Stomach smooth muscle (tissue), 2 donors: ENCODE measurements around the gene TERT.

ENCODE experiments used
- H3K27ac ChIP-seq: one replicate; pipeline ENCODE4 v1.7.0; 2013; ENCODE audit warnings: mild to moderate bottlenecking, low read length, inconsistent platforms
- H3K27me3 ChIP-seq, 2 donors: one replicate each; pipeline ENCODE4 v1.7.0; 2013; ENCODE audit warnings: low read length in 2 of 2; ENCODE audit not compliant: insufficient read depth in 2 of 2, control insufficient read depth in 1 of 2
- H3K36me3 ChIP-seq, 2 donors: one replicate each; pipeline ENCODE4 v1.7.0; 2013; ENCODE audit warnings: low read length in 2 of 2; ENCODE audit not compliant: control insufficient read depth in 2 of 2, insufficient read depth in 2 of 2
- H3K4me1 ChIP-seq: one replicate; pipeline ENCODE4 v1.7.0; 2013; ENCODE audit warnings: low read length; ENCODE audit not compliant: control insufficient read depth, insufficient read depth
- H3K4me3 ChIP-seq, 2 donors: one replicate each; pipeline ENCODE4 v1.7.0; 2013; ENCODE audit warnings: low read length in 2 of 2
- H3K9ac ChIP-seq, 2 donors: one replicate each; pipeline ENCODE4 v1.7.0; 2013; ENCODE audit warnings: low read length in 2 of 2, mild to moderate bottlenecking in 1 of 2
- H3K9me3 ChIP-seq, 2 donors: one replicate each; pipeline ENCODE4 v1.7.0; 2013; ENCODE audit warnings: low read length in 2 of 2; ENCODE audit not compliant: control insufficient read depth in 2 of 2
- donor health status: healthy.
- donor health status: Pancreatic carcinoma.

TERT gene

DNA sequence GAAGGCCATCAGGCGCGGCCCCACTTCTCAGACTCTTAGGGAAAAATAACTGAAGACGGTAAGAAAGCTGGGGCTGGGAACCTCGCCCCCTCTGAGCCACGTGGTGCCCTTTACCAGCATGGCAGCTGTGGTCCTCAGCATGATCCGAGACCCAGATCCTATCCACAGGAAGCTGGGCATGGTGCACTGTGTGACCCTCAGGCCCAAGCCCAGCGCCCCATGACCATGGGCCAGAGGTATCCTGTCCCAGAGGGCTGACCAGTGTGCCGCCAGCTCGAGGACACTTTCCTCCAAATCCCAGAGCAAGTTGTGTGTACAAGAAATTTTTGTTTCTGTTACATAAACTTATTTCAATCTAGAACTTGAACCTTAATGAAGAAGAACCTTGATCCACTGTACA lies 28.1 kb downstream of the TERT start:
- H3K9ac ChIP-seq = no peak overlapping the region
- H3K9me3 ChIP-seq = peaks cover 3 to 12% of the 10 kb centered on the region in 2 donors
- no peak overlapping the region for H3K4me3 ChIP-seq
- no peaks in the 10 kb centered on the region for H3K36me3 ChIP-seq
- no peaks in the 10 kb centered on the region for H3K4me1 ChIP-seq
- H3K27ac ChIP-seq = no peak overlapping the region
- no peaks in the 10 kb centered on the region for H3K27me3 ChIP-seq

DNA sequence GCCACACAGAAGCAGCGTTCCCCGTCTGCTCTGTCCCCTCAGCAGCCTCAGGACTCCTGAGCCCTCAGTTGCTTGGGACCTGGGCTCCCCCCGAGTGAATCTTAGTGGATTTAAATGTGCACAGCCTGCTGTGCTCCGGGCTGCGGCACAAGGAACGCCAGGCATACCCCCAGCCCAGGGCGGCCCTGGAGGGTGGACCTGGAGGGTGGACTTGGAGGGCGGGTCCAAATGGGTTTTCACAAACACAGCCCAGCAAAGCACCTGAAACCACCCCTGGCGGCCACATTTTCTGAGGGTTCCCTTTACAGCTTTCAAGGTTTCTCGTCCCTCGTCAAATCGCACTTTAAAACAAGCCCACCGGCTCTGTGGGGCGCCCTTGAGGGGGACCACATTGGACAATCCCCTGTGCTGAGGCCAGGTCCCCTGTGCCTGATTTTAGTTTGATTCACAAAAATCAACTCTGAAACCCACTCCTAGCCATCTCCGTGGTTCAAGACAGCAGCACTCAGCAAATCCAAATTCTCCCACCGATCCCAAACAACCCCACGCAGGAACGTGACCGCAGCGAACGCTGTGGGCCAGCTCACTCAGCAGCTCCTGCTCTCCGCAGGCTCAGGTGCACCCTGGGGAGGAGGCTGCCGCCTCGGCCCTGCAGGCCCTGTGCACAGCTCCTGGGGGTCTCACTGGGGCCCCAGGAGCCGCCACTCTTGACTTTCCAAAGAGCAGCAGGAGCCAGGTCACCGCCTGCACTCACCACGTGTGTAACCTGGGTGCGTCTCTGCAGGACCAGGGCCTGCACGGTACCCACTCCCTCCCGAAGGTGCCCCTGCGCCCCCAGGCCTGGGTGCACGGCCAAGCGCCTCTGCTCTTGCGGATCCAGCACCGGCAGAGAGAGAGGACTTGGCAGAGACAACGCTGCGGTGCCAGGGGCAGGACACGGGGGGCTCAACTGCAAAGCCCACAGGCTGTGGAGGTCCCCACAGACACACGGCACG lies 29.1 kb downstream of the TERT start:
- Histone ChIP-seq H3K4me1 (no peaks in the 10 kb centered on the region), H3K36me3 (no peaks in the 10 kb centered on the region), H3K9ac (no peak overlapping the region), H3K27ac (no peak overlapping the region), H3K4me3 (no peak overlapping the region), H3K27me3 (no peaks in the 10 kb centered on the region), H3K9me3 (peaks cover 5 to 21% of the 10 kb centered on the region in 2 donors)

DNA sequence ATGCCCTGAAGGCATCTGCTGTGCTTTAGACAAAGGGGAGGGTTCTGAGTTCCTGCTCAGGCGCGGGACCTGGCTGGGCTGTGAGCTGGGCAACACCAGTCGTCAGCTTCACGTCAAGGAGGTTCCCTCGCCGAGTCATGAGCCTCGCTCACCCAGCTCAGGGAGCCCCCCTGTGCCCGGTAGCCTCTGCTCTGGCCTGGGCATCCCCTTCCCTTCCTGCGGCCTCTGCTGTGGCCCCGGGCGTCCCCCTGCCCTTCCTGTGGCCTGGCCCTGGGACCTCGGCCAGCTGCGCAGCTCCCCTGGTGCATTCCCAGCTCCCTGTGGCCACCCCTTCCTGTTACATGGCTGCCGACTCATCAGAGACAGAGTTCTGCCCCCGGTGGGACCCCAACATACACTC lies 29.8 kb downstream of the TERT start:
- Histone ChIP-seq H3K9me3 (peaks cover 5 to 27% of the 10 kb centered on the region in 2 donors), H3K9ac (no peak overlapping the region), H3K4me3 (no peak overlapping the region), H3K36me3 (no peaks in the 10 kb centered on the region), H3K27me3 (no peaks in the 10 kb centered on the region), H3K27ac (no peak overlapping the region), H3K4me1 (no peaks in the 10 kb centered on the region)

DNA sequence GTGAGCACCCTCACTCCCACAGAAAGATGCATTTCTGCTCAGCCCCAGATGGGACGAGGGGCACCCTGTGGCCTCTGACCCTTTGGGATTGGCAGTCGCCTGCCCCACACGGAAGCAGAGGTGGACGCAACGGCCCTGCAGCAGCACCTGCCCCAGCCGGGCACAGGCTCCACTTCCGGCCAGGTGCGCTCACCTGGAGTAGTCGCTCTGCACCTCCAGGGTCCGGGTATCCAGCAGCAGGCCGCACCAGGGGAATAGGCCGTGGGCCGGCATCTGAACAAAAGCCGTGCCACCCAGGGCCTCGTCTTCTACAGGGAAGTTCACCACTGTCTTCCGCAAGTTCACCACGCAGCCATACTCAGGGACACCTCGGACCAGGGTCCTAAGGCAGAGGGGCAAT lies 30.7 kb downstream of the TERT start:
- Histone ChIP-seq H3K9ac (no peak overlapping the region), H3K27ac (no peak overlapping the region), H3K4me1 (no peaks in the 10 kb centered on the region), H3K9me3 (peaks cover 5 to 29% of the 10 kb centered on the region in 2 donors), H3K4me3 (no peak overlapping the region), H3K27me3 (no peaks in the 10 kb centered on the region), H3K36me3 (no peaks in the 10 kb centered on the region)

DNA sequence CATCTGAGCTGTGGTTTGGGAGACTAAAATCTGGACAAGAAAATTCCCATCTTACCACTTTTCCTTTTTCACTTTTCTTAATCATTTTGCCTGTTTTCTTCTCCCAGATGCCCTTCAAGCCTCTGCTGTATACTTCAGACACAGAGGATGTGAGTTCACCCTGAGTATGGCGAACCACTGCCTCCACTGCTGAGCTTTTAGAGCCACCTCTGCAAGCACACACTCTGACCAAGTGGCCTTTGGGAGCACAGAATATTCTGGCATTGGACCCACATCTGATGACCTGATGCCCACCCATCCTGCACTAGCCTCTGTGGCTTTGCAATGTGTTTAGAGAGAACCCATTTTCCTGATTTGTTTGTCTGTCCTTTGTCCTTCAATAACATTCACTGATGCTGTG lies 32.5 kb downstream of the TERT start:
- Histone ChIP-seq H3K36me3 (no peaks in the 10 kb centered on the region), H3K4me1 (no peaks in the 10 kb centered on the region), H3K9ac (no peak overlapping the region), H3K27ac (no peak overlapping the region), H3K27me3 (no peaks in the 10 kb centered on the region), H3K9me3 (peaks cover 5 to 30% of the 10 kb centered on the region in 2 donors), H3K4me3 (no peak overlapping the region)

DNA sequence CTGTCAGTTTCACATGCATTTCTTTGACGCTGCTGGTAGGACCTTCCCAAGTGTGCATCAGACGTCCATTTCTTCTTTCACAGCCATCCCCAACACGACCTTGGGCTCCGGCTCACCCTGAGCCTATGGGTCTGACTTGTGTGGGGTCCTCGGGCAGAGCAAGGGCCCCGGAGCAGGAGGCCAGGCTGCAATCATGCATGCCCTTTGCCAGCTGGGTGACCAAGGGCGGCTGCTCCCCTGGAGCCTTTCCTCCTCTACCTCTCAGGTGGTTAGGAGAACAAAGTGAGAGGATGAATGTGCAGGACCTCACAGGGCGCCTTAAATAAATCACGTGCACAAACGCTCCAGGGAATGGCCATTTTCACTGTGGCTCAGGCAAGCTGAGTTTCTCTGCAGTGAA lies 33.2 kb downstream of the TERT start:
- Histone ChIP-seq H3K9ac (no peak overlapping the region), H3K27me3 (no peaks in the 10 kb centered on the region), H3K36me3 (no peaks in the 10 kb centered on the region), H3K4me1 (no peaks in the 10 kb centered on the region), H3K27ac (no peak overlapping the region), H3K4me3 (no peak overlapping the region), H3K9me3 (peaks cover 5 to 32% of the 10 kb centered on the region in 2 donors)

DNA sequence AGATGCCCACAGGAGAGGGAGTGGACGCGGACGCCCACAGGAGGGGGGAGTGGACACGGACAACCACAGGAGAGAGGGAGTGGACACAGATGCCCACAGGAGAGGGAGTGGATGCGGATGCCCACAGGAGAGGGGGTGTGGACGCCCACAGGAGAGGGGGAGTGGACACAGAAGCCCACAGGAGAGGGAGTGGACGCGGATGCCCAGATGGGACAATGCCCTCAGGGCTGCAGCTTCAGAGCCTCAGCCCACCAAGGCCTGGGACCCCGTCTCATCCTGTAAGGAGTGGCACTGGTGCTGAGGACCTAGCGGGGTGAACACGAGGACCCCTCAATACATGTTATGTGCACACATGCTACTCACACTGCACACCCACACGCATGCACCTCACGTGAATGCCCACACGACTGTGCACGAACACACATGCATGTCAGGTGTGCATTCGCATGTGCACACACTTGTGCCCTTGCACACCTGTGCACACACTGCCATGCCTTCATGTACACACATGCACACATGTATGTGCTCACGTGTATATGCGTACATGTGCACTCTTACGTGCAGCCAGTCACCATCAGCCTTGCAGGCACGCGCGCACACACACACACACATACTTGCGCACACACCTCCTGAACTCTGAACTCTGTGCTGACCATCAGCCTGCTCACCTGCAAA lies 34.9 kb downstream of the TERT start:
- H3K9me3 ChIP-seq = peaks cover 5 to 32% of the 10 kb centered on the region in 2 donors
- no peaks in the 10 kb centered on the region for H3K36me3 ChIP-seq
- H3K4me1 ChIP-seq = no peaks in the 10 kb centered on the region
- no peak overlapping the region for H3K4me3 ChIP-seq
- no peak overlapping the region for H3K9ac ChIP-seq
- H3K27ac ChIP-seq = no peak overlapping the region
- no peaks in the 10 kb centered on the region for H3K27me3 ChIP-seq

DNA sequence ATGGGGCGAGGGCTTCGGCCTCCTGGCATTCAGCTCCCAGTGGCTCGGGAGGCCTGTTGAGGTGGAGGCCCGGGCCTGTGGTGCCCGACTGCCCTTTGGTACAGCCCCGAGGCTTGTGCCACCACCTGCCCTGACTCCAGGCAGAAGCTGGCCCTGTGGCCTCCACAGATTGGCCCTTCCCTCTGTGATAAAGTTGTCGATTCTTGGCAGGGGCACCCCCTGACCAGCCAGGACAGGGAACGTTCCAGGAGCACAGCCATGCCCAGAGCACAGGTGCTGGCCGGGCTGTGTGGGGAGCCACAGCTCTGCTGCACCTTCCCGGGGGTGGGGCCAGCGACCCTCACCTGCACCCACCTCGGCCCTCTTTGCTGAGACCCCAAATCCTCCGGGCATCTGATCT lies 37.0 kb downstream of the TERT start:
- H3K9me3 ChIP-seq = peaks cover 5 to 26% of the 10 kb centered on the region in 2 donors
- no peak overlapping the region for H3K4me3 ChIP-seq
- H3K9ac ChIP-seq = no peak overlapping the region
- H3K4me1 ChIP-seq = no peaks in the 10 kb centered on the region
- no peaks in the 10 kb centered on the region for H3K27me3 ChIP-seq
- no peak overlapping the region for H3K27ac ChIP-seq
- H3K36me3 ChIP-seq = no peaks in the 10 kb centered on the region

DNA sequence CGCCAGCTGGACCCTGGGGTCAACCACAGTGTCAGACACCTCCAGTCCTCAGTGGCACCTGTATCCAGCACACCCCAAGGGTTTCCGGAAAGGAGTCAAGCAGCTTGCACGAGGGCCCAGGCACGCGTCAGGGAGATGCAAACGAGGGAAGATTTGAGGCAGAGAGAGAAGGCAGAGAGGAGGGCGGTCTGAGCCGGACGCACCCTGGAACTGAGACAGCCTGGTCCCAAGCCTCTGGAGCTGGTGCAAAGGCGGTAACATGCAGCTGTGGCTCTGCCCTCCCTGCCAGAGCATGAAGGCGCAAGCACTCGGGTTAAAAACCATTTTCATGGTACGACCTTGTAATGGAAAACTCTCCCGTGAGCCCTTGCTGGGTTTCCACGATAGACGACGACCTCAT lies 37.5 kb downstream of the TERT start:
- Histone ChIP-seq H3K27ac (no peak overlapping the region), H3K9ac (no peak overlapping the region), H3K9me3 (peaks cover 5 to 21% of the 10 kb centered on the region in 2 donors), H3K36me3 (no peaks in the 10 kb centered on the region), H3K4me1 (no peaks in the 10 kb centered on the region), H3K4me3 (no peak overlapping the region), H3K27me3 (no peaks in the 10 kb centered on the region)

DNA sequence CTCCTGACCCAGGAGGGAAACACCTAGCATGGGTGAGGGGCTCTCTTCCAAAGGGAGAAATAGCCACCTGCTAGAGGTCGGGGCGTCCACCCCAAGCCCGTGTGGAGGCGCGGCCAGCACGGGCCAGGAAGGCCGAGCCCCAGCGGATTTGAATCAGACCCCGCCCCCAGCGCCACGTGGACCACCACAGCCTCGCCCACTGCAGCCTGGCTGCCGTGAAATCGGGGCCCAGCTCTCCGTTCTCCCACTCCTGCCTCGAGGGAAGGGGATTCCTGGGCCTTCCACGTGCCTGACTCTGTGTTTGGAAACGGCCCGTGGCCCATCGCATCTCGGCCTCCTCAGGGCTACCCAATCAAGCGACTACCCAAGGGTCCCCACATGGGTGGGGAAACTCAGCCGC lies 38.1 kb downstream of the TERT start:
- H3K4me1 ChIP-seq = no peaks in the 10 kb centered on the region
- H3K27ac ChIP-seq = no peak overlapping the region
- no peak overlapping the region for H3K9ac ChIP-seq
- no peak overlapping the region for H3K4me3 ChIP-seq
- H3K9me3 ChIP-seq = peaks cover 2 to 19% of the 10 kb centered on the region in 2 donors
- peaks cover 0 to 2% of the 10 kb centered on the region in 2 donors for H3K27me3 ChIP-seq
- H3K36me3 ChIP-seq = no peaks in the 10 kb centered on the region
